ENCODE measurements around the gene TRAM2.

TRAM2 gene

DNA sequence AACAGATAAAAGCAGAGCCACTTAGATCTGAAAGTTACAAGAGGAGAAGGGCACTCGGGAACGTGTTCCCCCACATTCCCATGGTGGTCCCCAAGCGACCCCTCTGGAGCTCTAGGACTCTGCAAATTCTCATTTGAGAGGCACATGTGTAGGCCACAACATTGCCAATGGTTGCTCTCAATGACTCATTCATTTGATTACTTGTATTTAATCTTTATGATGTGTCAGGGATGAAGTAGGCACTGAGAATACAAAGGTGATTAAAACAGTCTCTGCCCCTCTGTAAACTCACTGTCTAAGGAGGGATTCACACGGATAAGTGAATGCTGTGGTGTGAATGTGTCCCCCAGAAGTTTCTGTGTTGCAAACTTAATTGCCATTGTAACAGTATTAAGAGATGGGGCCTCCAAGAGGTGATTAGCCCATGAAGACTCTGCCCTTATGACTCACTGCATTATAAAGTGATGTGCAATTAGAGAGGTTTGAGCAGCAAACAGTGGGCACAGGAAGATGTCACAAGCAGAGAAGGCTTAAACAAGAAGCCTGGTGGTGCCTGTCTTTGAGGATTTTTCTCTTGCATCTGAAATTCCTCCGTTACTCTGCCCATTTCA lies 34.0 kb upstream of the TRAM2 start:
- H3K9ac ChIP-seq (ENCODE audit: low read depth in 1 of 2, low read length in 2 of 2) = no peak overlapping the region
- H3K27me3 ChIP-seq (ENCODE audit: control insufficient read depth in 2 of 2, insufficient read depth in 2 of 2, low read length in 2 of 2) = no peaks in the 10 kb centered on the region
- H3K9me3 ChIP-seq (ENCODE audit: control insufficient read depth in 2 of 2, low read length in 2 of 2) = no peaks in the 10 kb centered on the region
- peak overlapping the region; percentile 69 to 78 for H3K27ac ChIP-seq (ENCODE audit: low read depth in 2 of 2, low read length in 2 of 2)
- no peaks in the 10 kb centered on the region for H3K36me3 ChIP-seq (ENCODE audit: control insufficient read depth in 2 of 2, insufficient read depth in 2 of 2, low read length in 2 of 2)
- H3K4me3 ChIP-seq (ENCODE audit: low read length in 2 of 2) = no peak overlapping the region
- peaks cover 14 to 22% of the 10 kb centered on the region in 2 donors for H3K4me1 ChIP-seq (ENCODE audit: control insufficient read depth in 2 of 2, insufficient read depth in 2 of 2, low read length in 2 of 2)

DNA sequence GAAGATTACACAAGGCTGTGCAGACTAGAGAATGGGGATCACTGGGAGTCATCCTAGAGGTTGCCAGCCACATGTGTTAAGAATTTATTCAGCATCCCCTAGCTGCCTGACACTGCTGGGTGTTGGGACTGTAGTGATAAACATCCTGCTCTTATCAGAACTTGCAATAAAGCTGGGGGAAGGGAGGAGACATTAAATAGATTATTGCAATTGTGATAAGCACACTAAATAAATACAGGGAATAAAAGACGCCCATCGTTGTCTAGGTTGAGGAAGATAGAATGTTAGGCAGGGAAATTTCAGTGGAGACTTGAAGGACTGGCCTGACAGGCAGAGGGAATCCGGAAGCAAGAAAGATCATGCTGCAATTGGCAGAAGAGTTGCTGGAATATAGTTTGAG lies 33.2 kb upstream of the TRAM2 start:
- no peaks in the 10 kb centered on the region for H3K36me3 ChIP-seq (ENCODE audit: control insufficient read depth in 2 of 2, insufficient read depth in 2 of 2, low read length in 2 of 2)
- H3K27ac ChIP-seq (ENCODE audit: low read depth in 2 of 2, low read length in 2 of 2) = peak overlapping the region; percentile 69 to 78
- H3K4me3 ChIP-seq (ENCODE audit: low read length in 2 of 2) = no peak overlapping the region
- no peak overlapping the region for H3K9ac ChIP-seq (ENCODE audit: low read depth in 1 of 2, low read length in 2 of 2)
- peaks cover 0 to 1% of the 10 kb centered on the region in 2 donors for H3K27me3 ChIP-seq (ENCODE audit: control insufficient read depth in 2 of 2, insufficient read depth in 2 of 2, low read length in 2 of 2)
- no peaks in the 10 kb centered on the region for H3K9me3 ChIP-seq (ENCODE audit: control insufficient read depth in 2 of 2, low read length in 2 of 2)
- peaks cover 14 to 22% of the 10 kb centered on the region in 2 donors for H3K4me1 ChIP-seq (ENCODE audit: control insufficient read depth in 2 of 2, insufficient read depth in 2 of 2, low read length in 2 of 2)

DNA sequence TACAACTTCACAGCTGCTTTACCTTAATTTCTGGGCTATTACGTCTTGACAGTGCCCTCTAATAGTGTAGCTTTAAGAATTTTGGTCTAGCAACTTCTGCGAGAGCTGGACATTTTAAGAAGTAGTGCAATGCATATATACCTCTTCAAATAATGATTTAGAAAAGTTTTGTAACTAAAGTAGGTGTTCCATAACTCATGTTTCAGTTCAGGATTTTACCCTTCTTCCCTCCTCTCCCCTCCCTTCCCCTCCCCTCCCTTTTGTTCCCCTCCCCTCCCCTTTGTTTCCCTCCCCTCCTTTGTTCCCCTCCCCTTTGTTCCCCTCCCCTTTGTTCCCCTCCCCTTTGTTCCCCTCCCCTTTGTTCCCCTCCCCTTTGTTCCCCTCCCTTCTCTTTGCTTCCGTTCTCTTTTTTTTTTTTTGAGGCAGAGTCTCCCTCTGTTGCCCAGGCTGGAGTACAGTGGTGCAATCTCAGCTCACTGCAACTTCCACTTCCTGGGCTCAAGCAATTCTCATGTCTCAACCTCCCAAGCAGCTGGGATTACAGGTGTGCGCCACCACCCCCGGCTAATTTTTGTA lies 28.8 kb upstream of the TRAM2 start:
- no peak overlapping the region for H3K4me3 ChIP-seq (ENCODE audit: low read length in 2 of 2)
- no peak overlapping the region for H3K9ac ChIP-seq (ENCODE audit: low read depth in 1 of 2, low read length in 2 of 2)
- no peaks in the 10 kb centered on the region for H3K36me3 ChIP-seq (ENCODE audit: control insufficient read depth in 2 of 2, insufficient read depth in 2 of 2, low read length in 2 of 2)
- H3K9me3 ChIP-seq (ENCODE audit: control insufficient read depth in 2 of 2, low read length in 2 of 2) = no peaks in the 10 kb centered on the region
- peaks cover 0 to 1% of the 10 kb centered on the region in 2 donors for H3K27me3 ChIP-seq (ENCODE audit: control insufficient read depth in 2 of 2, insufficient read depth in 2 of 2, low read length in 2 of 2)
- H3K4me1 ChIP-seq (ENCODE audit: control insufficient read depth in 2 of 2, insufficient read depth in 2 of 2, low read length in 2 of 2) = peaks cover 5 to 7% of the 10 kb centered on the region in 2 donors
- H3K27ac ChIP-seq (ENCODE audit: low read depth in 2 of 2, low read length in 2 of 2) = no peak overlapping the region

DNA sequence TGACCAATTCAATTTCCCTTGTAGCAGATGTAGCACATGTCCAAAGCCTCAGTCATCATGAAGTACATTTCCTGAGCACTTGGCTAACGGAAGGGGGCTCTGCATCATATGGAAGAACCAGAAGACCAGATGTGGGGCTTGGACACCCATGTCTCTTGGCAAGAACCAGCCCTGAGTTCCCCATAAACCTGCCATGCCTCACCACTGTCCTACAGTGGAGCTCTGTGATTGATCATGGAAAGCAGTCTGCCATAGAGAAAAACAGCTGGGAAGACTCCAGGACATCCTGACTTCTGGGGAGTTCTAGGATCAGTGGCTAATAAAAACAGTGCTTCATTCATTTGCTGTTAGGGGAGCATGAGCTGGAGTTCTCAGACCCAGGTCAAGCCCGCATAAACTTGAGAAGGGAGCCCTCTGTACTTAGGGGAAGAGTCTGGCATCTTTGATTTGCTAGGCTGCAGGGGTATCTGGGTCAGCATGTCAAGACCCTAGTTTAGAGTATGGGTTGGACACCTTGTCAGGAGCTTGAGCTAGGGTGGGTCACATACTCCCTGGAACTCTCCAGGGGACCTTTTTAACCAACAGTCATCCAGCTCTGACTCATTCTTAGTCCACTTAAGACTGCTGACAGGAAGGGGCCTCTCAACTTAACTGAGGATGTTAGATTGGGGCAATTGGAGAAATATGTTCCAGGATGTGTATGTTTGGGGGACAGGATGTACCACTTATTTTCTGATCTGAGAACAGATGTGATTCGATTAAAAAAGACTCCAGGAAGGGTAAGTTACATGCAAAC lies 26.3 kb upstream of the TRAM2 start:
- Histone ChIP-seq H3K9ac (ENCODE audit: low read depth in 1 of 2, low read length in 2 of 2) (no peak overlapping the region), H3K36me3 (ENCODE audit: control insufficient read depth in 2 of 2, insufficient read depth in 2 of 2, low read length in 2 of 2) (no peaks in the 10 kb centered on the region), H3K27ac (ENCODE audit: low read depth in 2 of 2, low read length in 2 of 2) (peak overlapping the region; percentile 2 to 9), H3K27me3 (ENCODE audit: control insufficient read depth in 2 of 2, insufficient read depth in 2 of 2, low read length in 2 of 2) (peaks cover 0 to 1% of the 10 kb centered on the region in 2 donors), H3K4me1 (ENCODE audit: control insufficient read depth in 2 of 2, insufficient read depth in 2 of 2, low read length in 2 of 2) (peaks cover 3 to 4% of the 10 kb centered on the region in 2 donors), H3K4me3 (ENCODE audit: low read length in 2 of 2) (no peak overlapping the region), H3K9me3 (ENCODE audit: control insufficient read depth in 2 of 2, low read length in 2 of 2) (no peaks in the 10 kb centered on the region)

DNA sequence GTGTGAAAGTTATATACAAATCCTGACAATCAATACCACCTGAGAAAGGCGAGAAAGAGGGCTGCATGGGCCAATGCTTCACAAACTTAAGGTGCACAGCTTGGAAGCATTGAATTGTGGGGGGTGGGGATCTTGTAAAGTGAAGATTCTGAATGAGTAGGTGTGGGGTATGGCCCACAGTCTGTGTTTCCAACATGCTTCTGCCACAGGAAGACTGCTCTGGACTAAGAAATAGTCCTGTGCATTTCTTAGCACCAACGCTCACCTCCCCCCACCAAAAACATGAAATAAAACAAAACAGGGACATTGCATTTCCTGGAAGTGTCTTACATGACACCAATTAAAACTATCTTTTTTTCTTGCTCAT lies 21.9 kb upstream of the TRAM2 start:
- Histone ChIP-seq H3K27me3 (ENCODE audit: control insufficient read depth in 2 of 2, insufficient read depth in 2 of 2, low read length in 2 of 2) (no peaks in the 10 kb centered on the region), H3K9me3 (ENCODE audit: control insufficient read depth in 2 of 2, low read length in 2 of 2) (no peaks in the 10 kb centered on the region), H3K36me3 (ENCODE audit: control insufficient read depth in 2 of 2, insufficient read depth in 2 of 2, low read length in 2 of 2) (no peaks in the 10 kb centered on the region), H3K4me3 (ENCODE audit: low read length in 2 of 2) (no peak overlapping the region), H3K4me1 (ENCODE audit: control insufficient read depth in 2 of 2, insufficient read depth in 2 of 2, low read length in 2 of 2) (peaks cover 18 to 25% of the 10 kb centered on the region in 2 donors), H3K9ac (ENCODE audit: low read depth in 1 of 2, low read length in 2 of 2) (no peak overlapping the region), H3K27ac (ENCODE audit: low read depth in 2 of 2, low read length in 2 of 2) (no peak overlapping the region)

DNA sequence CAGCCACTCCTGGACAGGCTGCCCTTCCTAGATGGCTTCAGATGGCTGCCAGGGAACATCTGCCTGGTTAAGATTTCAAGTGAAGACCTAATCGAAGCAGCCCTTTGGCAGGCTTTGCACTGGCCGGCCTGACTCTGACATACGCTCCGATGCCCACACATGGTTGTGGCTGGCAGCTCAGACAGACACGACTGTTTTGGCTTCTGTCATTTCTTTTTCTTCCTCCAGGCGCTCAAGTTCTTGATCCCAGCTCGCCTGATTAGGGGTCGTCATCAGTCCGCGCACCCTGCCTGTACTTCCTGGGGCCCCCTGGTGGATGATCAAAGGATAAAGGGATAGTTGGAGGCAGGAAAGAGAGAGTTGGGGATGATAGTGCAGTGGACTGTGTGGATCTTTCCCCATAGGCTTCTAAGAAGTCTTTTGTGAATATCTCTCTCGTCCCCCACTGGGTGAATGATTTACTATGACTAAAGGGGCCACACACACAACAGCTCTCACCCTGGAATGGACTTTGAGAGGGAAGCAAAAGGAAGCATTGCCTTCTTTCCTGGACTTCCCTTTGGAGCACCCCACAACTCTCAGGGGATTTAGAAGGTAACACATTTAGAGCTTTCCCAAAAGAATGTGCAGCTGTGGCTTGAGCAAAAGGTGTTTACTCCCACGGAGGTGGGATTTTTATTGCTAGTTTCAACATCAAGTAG lies 21.4 kb upstream of the TRAM2 start:
- Histone ChIP-seq H3K9ac (ENCODE audit: low read depth in 1 of 2, low read length in 2 of 2) (no peak overlapping the region), H3K27me3 (ENCODE audit: control insufficient read depth in 2 of 2, insufficient read depth in 2 of 2, low read length in 2 of 2) (no peaks in the 10 kb centered on the region), H3K4me3 (ENCODE audit: low read length in 2 of 2) (peak overlapping the region in 1 of 2 donors; percentile 37), H3K27ac (ENCODE audit: low read depth in 2 of 2, low read length in 2 of 2) (no peak overlapping the region), H3K9me3 (ENCODE audit: control insufficient read depth in 2 of 2, low read length in 2 of 2) (no peaks in the 10 kb centered on the region), H3K36me3 (ENCODE audit: control insufficient read depth in 2 of 2, insufficient read depth in 2 of 2, low read length in 2 of 2) (no peaks in the 10 kb centered on the region), H3K4me1 (ENCODE audit: control insufficient read depth in 2 of 2, insufficient read depth in 2 of 2, low read length in 2 of 2) (peaks cover 18 to 25% of the 10 kb centered on the region in 2 donors)

DNA sequence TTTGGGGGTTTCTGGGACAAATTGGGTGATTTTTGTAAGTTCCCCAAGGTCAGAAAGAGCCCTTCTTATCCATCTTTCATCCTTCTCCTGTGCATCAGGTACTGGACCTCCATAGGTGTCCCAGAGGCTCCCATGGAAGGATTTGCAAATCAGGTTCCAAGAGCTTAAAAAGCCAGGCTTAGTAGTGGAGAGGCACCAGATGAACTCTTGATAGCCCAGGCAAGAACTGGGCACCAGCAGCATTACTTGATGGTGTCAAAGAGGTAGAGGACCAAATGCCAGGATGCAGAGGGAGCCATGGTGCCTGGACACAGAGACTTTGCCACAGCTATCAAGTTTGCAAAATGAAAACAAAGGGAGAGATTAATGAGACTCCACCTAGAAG lies 20.9 kb upstream of the TRAM2 start:
- Histone ChIP-seq H3K27ac (ENCODE audit: low read depth in 2 of 2, low read length in 2 of 2) (no peak overlapping the region), H3K9ac (ENCODE audit: low read depth in 1 of 2, low read length in 2 of 2) (no peak overlapping the region), H3K9me3 (ENCODE audit: control insufficient read depth in 2 of 2, low read length in 2 of 2) (no peaks in the 10 kb centered on the region), H3K4me1 (ENCODE audit: control insufficient read depth in 2 of 2, insufficient read depth in 2 of 2, low read length in 2 of 2) (peaks cover 18 to 25% of the 10 kb centered on the region in 2 donors), H3K36me3 (ENCODE audit: control insufficient read depth in 2 of 2, insufficient read depth in 2 of 2, low read length in 2 of 2) (no peaks in the 10 kb centered on the region), H3K4me3 (ENCODE audit: low read length in 2 of 2) (peak overlapping the region in 1 of 2 donors; percentile 37), H3K27me3 (ENCODE audit: control insufficient read depth in 2 of 2, insufficient read depth in 2 of 2, low read length in 2 of 2) (no peaks in the 10 kb centered on the region)

DNA sequence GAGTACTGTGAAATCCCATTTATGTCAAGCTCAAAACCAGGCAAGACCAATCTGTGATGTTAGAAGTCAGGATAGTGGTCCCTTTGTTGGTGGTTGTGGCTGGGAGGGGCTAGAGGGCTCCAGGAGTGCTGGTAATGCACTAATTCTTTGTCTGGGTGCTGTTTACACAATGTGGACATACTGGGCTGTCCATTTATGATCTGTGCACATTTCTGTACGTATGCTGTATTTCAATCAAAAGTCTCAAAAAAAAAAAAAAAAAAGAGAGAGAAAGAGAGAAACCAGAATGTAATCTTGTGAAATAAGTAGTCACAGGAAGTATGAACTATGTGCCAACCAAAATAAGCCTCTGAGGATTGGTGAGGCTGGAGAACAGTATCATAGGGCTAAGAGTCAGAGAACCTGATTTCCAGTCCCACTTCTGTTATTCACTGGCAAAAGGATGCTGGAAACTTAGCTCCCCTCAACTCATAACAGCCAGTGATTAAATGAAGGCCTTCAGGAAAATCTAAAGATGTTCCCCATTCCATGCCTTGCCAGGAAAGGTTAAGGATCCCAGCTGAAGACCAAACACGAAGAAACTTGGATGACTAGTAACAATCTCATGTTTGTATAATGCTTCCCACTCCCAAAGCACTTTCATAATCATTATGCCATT lies 19.6 kb upstream of the TRAM2 start:
- Histone ChIP-seq H3K9me3 (ENCODE audit: control insufficient read depth in 2 of 2, low read length in 2 of 2) (no peaks in the 10 kb centered on the region), H3K4me1 (ENCODE audit: control insufficient read depth in 2 of 2, insufficient read depth in 2 of 2, low read length in 2 of 2) (peaks cover 18 to 25% of the 10 kb centered on the region in 2 donors), H3K27me3 (ENCODE audit: control insufficient read depth in 2 of 2, insufficient read depth in 2 of 2, low read length in 2 of 2) (no peaks in the 10 kb centered on the region), H3K9ac (ENCODE audit: low read depth in 1 of 2, low read length in 2 of 2) (no peak overlapping the region), H3K27ac (ENCODE audit: low read depth in 2 of 2, low read length in 2 of 2) (peak overlapping the region in 1 of 2 donors; percentile 66), H3K4me3 (ENCODE audit: low read length in 2 of 2) (no peak overlapping the region), H3K36me3 (ENCODE audit: control insufficient read depth in 2 of 2, insufficient read depth in 2 of 2, low read length in 2 of 2) (no peaks in the 10 kb centered on the region)

DNA sequence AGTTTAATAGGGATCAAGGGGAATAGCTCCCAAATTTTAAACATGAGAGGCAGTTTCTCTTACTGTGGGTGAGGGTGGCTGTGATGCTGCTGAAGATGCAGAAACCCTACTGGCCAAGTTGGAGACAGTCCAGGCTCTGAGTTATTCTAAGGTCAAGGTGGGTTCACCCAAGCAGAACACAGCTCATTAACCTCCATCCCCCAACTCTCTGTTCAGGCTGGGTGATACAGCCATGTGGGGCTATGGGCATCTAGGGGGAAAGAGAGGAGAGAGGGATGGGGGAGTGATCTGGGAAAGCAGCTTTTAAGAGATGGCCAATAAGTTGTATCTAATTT lies 18.9 kb upstream of the TRAM2 start:
- no peaks in the 10 kb centered on the region for H3K36me3 ChIP-seq (ENCODE audit: control insufficient read depth in 2 of 2, insufficient read depth in 2 of 2, low read length in 2 of 2)
- no peak overlapping the region for H3K4me3 ChIP-seq (ENCODE audit: low read length in 2 of 2)
- H3K4me1 ChIP-seq (ENCODE audit: control insufficient read depth in 2 of 2, insufficient read depth in 2 of 2, low read length in 2 of 2) = peaks cover 18 to 25% of the 10 kb centered on the region in 2 donors
- H3K27ac ChIP-seq (ENCODE audit: low read depth in 2 of 2, low read length in 2 of 2) = peak overlapping the region; percentile 66
- no peak overlapping the region for H3K9ac ChIP-seq (ENCODE audit: low read depth in 1 of 2, low read length in 2 of 2)
- H3K27me3 ChIP-seq (ENCODE audit: control insufficient read depth in 2 of 2, insufficient read depth in 2 of 2, low read length in 2 of 2) = no peaks in the 10 kb centered on the region
- no peaks in the 10 kb centered on the region for H3K9me3 ChIP-seq (ENCODE audit: control insufficient read depth in 2 of 2, low read length in 2 of 2)

Measured in mucosa of rectum (tissue), 2 donors.